Measurements from ENCODE around the gene SORCS3.

GRCh38 chr10:105070952-105071351 lies 429.9 kb downstream of the SORCS3 start:
- TF ChIP-seq POLR2A (IDR thresholded peaks at IDR 0.05; ENCODE audit: extremely low read depth, insufficient read length) (no peak), MAX (IDR thresholded peaks at IDR 0.05; ENCODE audit: low read depth, low read length) (no peak)
- TF ChIP-seq, protein P1, sequence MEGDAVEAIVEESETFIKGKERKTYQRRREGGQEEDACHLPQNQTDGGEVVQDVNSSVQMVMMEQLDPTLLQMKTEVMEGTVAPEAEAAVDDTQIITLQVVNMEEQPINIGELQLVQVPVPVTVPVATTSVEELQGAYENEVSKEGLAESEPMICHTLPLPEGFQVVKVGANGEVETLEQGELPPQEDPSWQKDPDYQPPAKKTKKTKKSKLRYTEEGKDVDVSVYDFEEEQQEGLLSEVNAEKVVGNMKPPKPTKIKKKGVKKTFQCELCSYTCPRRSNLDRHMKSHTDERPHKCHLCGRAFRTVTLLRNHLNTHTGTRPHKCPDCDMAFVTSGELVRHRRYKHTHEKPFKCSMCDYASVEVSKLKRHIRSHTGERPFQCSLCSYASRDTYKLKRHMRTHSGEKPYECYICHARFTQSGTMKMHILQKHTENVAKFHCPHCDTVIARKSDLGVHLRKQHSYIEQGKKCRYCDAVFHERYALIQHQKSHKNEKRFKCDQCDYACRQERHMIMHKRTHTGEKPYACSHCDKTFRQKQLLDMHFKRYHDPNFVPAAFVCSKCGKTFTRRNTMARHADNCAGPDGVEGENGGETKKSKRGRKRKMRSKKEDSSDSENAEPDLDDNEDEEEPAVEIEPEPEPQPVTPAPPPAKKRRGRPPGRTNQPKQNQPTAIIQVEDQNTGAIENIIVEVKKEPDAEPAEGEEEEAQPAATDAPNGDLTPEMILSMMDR (IDR thresholded peaks at IDR 0.05; ENCODE audit: low read depth, low read length): no peak
